AG04450 (cell line): Measurements from ENCODE around the gene KCNE4. TPM values are rescaled to one million over a fixed set of nuclear protein-coding genes. Genes with fewer than 3 reads are reported as not detected.

Experiments used
- CTCF ChIA-PET: fragments of 300-600, 350-600 bp; formaldehyde crosslinking; extraction: SDS; loops from one replicate; lab custom pipeline; 2022; ENCODE audit warnings: antibody characterized with exemption, inconsistent platforms; lab: Charles Lee
- POLR2A ChIA-PET: fragments of 350-600 bp; formaldehyde crosslinking; extraction: SDS; loops from one replicate; lab custom pipeline; 2021; ENCODE audit warnings: antibody characterized with exemption, inconsistent platforms; lab: Yijun Ruan, JAX
- DNase-seq: peaks from one replicate; pipeline ENCODE4 v3.0.0-alpha.2; 2011; ENCODE audit warnings: low read depth, low spot score
- H3K27ac ChIP-seq: one replicate; pipeline ENCODE4 v1.5.1; 2012; ENCODE audit warnings: low read depth, low read length, control low read depth
- H3K27me3 ChIP-seq: one replicate; pipeline ENCODE4 v1.6.0; 2012; ENCODE audit warnings: low read length; ENCODE audit not compliant: control insufficient read depth, insufficient read depth
- H3K4me3 ChIP-seq: 2 replicates; pipeline ENCODE4 v1.5.1; 2011; ENCODE audit warnings: mild to moderate bottlenecking, low read depth, low read length, control low read depth
- H3K9me3 ChIP-seq: 2 replicates; pipeline ENCODE4 v1.5.1; 2012; ENCODE audit warnings: low read length; ENCODE audit not compliant: control insufficient read depth, insufficient read depth
- CTCF ChIP-seq: IDR thresholded peaks from 2 replicates; pipeline ENCODE4 v1.5.1; 2011; ENCODE audit warnings: low read depth, low read length, control low read depth, inconsistent platforms
- polyA plus RNA-seq: library from polyadenylated mRNA; depleted of rRNA; stranded (reverse); fragments of >200 nt; gene quantifications from 2 replicates; pipeline ENCODE4 v1.2.3, GENCODE V29; 2011

Gene KCNE4
- polyA plus RNA-seq, 1 experiment = 12.5 TPM

- ChIA-PET POLR2A (no interaction called here), CTCF (no interaction called here)
- Histone ChIP-seq H3K4me3 (no peak overlapping the region), H3K27me3 (no peaks in the 10 kb centered on the region), H3K9me3 (no peaks in the 10 kb centered on the region), H3K27ac (no peak overlapping the region)
- no peak for DNase-seq
- TF ChIP-seq CTCF = no peak
Observed at GRCh38 chr2:223008956-223009355, 43.0 kb upstream of the KCNE4 start.

GRCh38 chr2:223010641-223011040 is 41.3 kb upstream of the KCNE4 start:
- TF ChIP-seq CTCF = no peak
- ChIA-PET POLR2A (interaction anchor here (1.2 kb wide), 1 partner anchor 44 kb away, joined by 3 read pairs; no protein-coding TSS in a partner anchor), CTCF (interaction anchor here (1.5 kb wide), 1 partner anchor 39 kb away, joined by 6 read pairs; no protein-coding TSS in a partner anchor)
- no peak overlapping the region for H3K27ac ChIP-seq
- H3K4me3 ChIP-seq = no peak overlapping the region
- DNase-seq = peak; percentile 71
- H3K9me3 ChIP-seq = no peaks in the 10 kb centered on the region
- H3K27me3 ChIP-seq = no peaks in the 10 kb centered on the region

- Histone ChIP-seq H3K9me3 (no peaks in the 10 kb centered on the region), H3K27me3 (no peaks in the 10 kb centered on the region), H3K4me3 (no peak overlapping the region), H3K27ac (no peak overlapping the region)
- TF ChIP-seq CTCF = no peak
- no peak for DNase-seq
- POLR2A ChIA-PET = no interaction called here
- CTCF ChIA-PET = no interaction called here
Observed at GRCh38 chr2:223012291-223012690, 39.7 kb upstream of the KCNE4 start.

- H3K9me3 ChIP-seq = no peaks in the 10 kb centered on the region
- H3K27ac ChIP-seq = no peak overlapping the region
- no peak overlapping the region for H3K4me3 ChIP-seq
- CTCF ChIA-PET = no interaction called here
- no peak for DNase-seq
- no peaks in the 10 kb centered on the region for H3K27me3 ChIP-seq
- POLR2A ChIA-PET = interaction anchor here (0.5 kb wide), 1 partner anchor 48 kb away, joined by 3 read pairs; no protein-coding TSS in a partner anchor
- TF ChIP-seq CTCF = no peak
Observed at GRCh38 chr2:223019390-223019930, 32.5 kb upstream of the KCNE4 start.

- Histone ChIP-seq H3K9me3 (no peaks in the 10 kb centered on the region), H3K27ac (no peak overlapping the region), H3K4me3 (no peak overlapping the region), H3K27me3 (no peaks in the 10 kb centered on the region)
- POLR2A ChIA-PET = interaction anchor here (0.5 kb wide), 1 partner anchor 48 kb away, joined by 3 read pairs; no protein-coding TSS in a partner anchor
- DNase-seq = no peak
- TF ChIP-seq CTCF = no peak
- CTCF ChIA-PET = no interaction called here
Observed at GRCh38 chr2:223019987-223020717, 31.8 kb upstream of the KCNE4 start.
